ENCODE data around the gene C3orf20.

GRCh38 chr3:14786369-14786768 lies 111.4 kb downstream of the C3orf20 start:
- TF ChIP-seq, protein P1, sequence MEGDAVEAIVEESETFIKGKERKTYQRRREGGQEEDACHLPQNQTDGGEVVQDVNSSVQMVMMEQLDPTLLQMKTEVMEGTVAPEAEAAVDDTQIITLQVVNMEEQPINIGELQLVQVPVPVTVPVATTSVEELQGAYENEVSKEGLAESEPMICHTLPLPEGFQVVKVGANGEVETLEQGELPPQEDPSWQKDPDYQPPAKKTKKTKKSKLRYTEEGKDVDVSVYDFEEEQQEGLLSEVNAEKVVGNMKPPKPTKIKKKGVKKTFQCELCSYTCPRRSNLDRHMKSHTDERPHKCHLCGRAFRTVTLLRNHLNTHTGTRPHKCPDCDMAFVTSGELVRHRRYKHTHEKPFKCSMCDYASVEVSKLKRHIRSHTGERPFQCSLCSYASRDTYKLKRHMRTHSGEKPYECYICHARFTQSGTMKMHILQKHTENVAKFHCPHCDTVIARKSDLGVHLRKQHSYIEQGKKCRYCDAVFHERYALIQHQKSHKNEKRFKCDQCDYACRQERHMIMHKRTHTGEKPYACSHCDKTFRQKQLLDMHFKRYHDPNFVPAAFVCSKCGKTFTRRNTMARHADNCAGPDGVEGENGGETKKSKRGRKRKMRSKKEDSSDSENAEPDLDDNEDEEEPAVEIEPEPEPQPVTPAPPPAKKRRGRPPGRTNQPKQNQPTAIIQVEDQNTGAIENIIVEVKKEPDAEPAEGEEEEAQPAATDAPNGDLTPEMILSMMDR (conservative IDR thresholded peaks at IDR 0.05; ENCODE audit: low read depth in 2 of 2) = no peak
- TF ChIP-seq EZH2 (IDR thresholded peaks at IDR 0.05; ENCODE audit: low read depth, unreplicated experiment) (no peak), EZH2phosphoT487 (IDR thresholded peaks at IDR 0.05; ENCODE audit: unreplicated experiment) (no peak), POLR2AphosphoS5 (IDR thresholded peaks at IDR 0.05; ENCODE audit: low read depth) (no peak), ZNF114 (CRISPR knock-in tag; IDR thresholded peaks at IDR 0.05) (no peak), CREB1 (CRISPR knock-in tag; IDR thresholded peaks at IDR 0.05; ENCODE audit: low read depth) (no peak), REST (IDR thresholded peaks at IDR 0.05; ENCODE audit: unreplicated experiment) (no peak), JUNB (IDR thresholded peaks at IDR 0.05; ENCODE audit: unreplicated experiment) (no peak), STAT1 (IDR thresholded peaks at IDR 0.05; ENCODE audit: unreplicated experiment) (no peak), NANOG (IDR thresholded peaks at IDR 0.05; ENCODE audit: borderline replicate concordance) (no peak), ZNF331 (CRISPR knock-in tag; IDR thresholded peaks at IDR 0.05; ENCODE audit: low read depth) (no peak)
- TF ChIP-seq, protein P2, sequence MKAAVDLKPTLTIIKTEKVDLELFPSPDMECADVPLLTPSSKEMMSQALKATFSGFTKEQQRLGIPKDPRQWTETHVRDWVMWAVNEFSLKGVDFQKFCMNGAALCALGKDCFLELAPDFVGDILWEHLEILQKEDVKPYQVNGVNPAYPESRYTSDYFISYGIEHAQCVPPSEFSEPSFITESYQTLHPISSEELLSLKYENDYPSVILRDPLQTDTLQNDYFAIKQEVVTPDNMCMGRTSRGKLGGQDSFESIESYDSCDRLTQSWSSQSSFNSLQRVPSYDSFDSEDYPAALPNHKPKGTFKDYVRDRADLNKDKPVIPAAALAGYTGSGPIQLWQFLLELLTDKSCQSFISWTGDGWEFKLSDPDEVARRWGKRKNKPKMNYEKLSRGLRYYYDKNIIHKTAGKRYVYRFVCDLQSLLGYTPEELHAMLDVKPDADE (IDR thresholded peaks at IDR 0.05) = no peak
